ENCODE measurements around the gene POGLUT3. TPM values are rescaled to one million over a fixed set of nuclear protein-coding genes. Genes with fewer than 3 reads are reported as not detected.

Gene POGLUT3
- total and polyA plus RNA-seq, 2 of the 8 experiments (the other 6 are each of a cell fraction or from before 2014, with no cell fraction given) = 4.7 to 17.4 TPM

DNA sequence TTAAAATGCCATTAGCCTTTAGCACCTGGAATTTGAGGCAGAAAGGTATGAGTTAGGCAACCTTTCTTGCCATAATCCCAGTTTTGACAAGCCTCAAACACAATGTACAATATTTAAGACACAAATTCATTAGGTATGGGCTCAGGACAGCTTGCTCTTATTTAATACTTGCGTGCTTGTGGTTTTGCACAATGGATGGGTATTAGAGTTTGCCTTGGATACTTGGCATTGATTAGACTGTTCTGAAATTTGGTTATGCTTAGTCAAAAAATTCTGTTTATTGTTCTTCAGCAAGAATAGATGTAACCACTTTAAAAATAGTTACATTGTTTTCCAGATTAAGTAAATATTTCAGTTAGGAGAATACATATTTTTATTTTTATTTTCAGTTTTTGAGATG is 25.5 kb downstream of the POGLUT3 start:
- no peak overlapping the region for H3K9ac ChIP-seq (replicated peaks in 1 of 4; ENCODE audit: extremely low read depth in 1 of 4, low read depth in 3 of 4, low read length in 3 of 4)
- no peaks in the 10 kb centered on the region; a peak in 1 of 7 replicates for H3K4me1 ChIP-seq (replicated peaks in 1 of 4; ENCODE audit: control insufficient read depth in 3 of 4, insufficient read depth in 4 of 4, low read length in 3 of 4)
- H3K4me3 ChIP-seq (ENCODE audit: extremely low read depth in 1 of 4, insufficient read depth in 2 of 4, low read depth in 3 of 4, low read length in 4 of 4) = no peak overlapping the region
- POLR2A ChIA-PET (ENCODE audit: partially characterized antibody) = no interaction called here
- peaks cover 0 to 6% (median 1%) of the 10 kb centered on the region in 4 experiments; a peak in 4 of 8 replicates for H3K36me3 ChIP-seq (ENCODE audit: control insufficient read depth in 2 of 4, insufficient read depth in 4 of 4, low read length in 3 of 4)
- no peak overlapping the region for H2BK12ac ChIP-seq (ENCODE audit: low read depth, low read length)
- no peak overlapping the region for H3K18ac ChIP-seq (ENCODE audit: extremely low read depth, low read length)
- H3K23ac ChIP-seq (ENCODE audit: insufficient read length) = no peak overlapping the region
- H3K14ac ChIP-seq (ENCODE audit: insufficient read length) = no peak overlapping the region
- H3K9me3 ChIP-seq (ENCODE audit: insufficient read depth in 2 of 2, low read depth in 1 of 2, low read length in 1 of 2) = no peaks in the 10 kb centered on the region
- H3K23me2 ChIP-seq (ENCODE audit: low read depth, low read length) = no peaks in the 10 kb centered on the region
- no peak overlapping the region for H3K4me2 ChIP-seq (ENCODE audit: insufficient read depth in 1 of 2, low read depth in 2 of 2, low read length in 2 of 2)
- no peak overlapping the region for H2AFZ ChIP-seq (ENCODE audit: low read length)
- no peaks in the 10 kb centered on the region for H4K20me1 ChIP-seq (replicated peaks in 1 of 2; ENCODE audit: control insufficient read depth in 1 of 2, insufficient read depth in 2 of 2, low read length in 2 of 2)
- no peak overlapping the region for H2BK120ac ChIP-seq (replicated peaks; ENCODE audit: low read depth, low read length)
- CTCF ChIA-PET (ENCODE audit: partially characterized antibody) = no interaction called here
- no peak overlapping the region for H4K8ac ChIP-seq (ENCODE audit: extremely low read depth, insufficient read depth, low read length)
- WGBS, 2 experiments (ENCODE audit: extremely low coverage in 1 of 2, insufficient coverage in 1 of 2, insufficient read length in 1 of 2, insufficient replicate concordance in 2 of 2, low coverage in 1 of 2, low lambda C conversion rate in 2 of 2, missing lambda C conversion rate in 1 of 2) = 100% methylated on average over 1 of the region's 1 CpG; no CpG with 5 or more reads in 1 of the 2 experiments
- no peak overlapping the region for H4K5ac ChIP-seq (ENCODE audit: insufficient read length, low read depth, low read length)
- no peak overlapping the region for H2BK5ac ChIP-seq (ENCODE audit: low read depth, low read length)
- H3K79me2 ChIP-seq (ENCODE audit: control insufficient read depth in 1 of 2, insufficient read depth in 2 of 2, low read length in 2 of 2) = no peaks in the 10 kb centered on the region
- H3K56ac ChIP-seq (replicated peaks; ENCODE audit: insufficient read length, low read depth, low read length) = no peak overlapping the region
- no peak overlapping the region for H3K27ac ChIP-seq (ENCODE audit: low read depth, low read length)
- no peaks in the 10 kb centered on the region for H3K27me3 ChIP-seq (replicated peaks in 1 of 4; ENCODE audit: control insufficient read depth in 3 of 4, extremely low read depth in 1 of 4, insufficient read depth in 3 of 4, low read length in 3 of 4)
- no peaks in the 10 kb centered on the region for H3K79me1 ChIP-seq (ENCODE audit: low read depth, low read length)
- H2AK5ac ChIP-seq (ENCODE audit: low read depth, low read length) = no peak overlapping the region
- DNase-seq (ENCODE audit: low read depth in 1 of 2, low spot score in 2 of 2) = no peak
- H4K91ac ChIP-seq (replicated peaks; ENCODE audit: insufficient read length, low read length) = no peak overlapping the region
- no peak overlapping the region for H2BK15ac ChIP-seq (ENCODE audit: low read length)
- H2BK20ac ChIP-seq (ENCODE audit: low read length) = no peak overlapping the region
- H3K4ac ChIP-seq (replicated peaks; ENCODE audit: insufficient read length, low read depth, low read length) = no peak overlapping the region
- no peak for FAIRE-seq
- no peak for TF ChIP-seq JUN (IDR thresholded peaks at IDR 0.05; ENCODE audit: low read depth, low read length)
- no peak for TF ChIP-seq FOSL1 (IDR thresholded peaks at IDR 0.05; ENCODE audit: insufficient read depth, low read depth, low read length)
- no peak for TF ChIP-seq PHF8 (conservative IDR thresholded peaks at IDR 0.05; ENCODE audit: low read depth, low read length)
- TF ChIP-seq EZH2 (IDR thresholded peaks at IDR 0.05; ENCODE audit: low read depth, low read length, severe bottlenecking) = no peak
- no peak for TF ChIP-seq ZNF274 (IDR thresholded peaks at IDR 0.05; ENCODE audit: borderline replicate concordance, extremely low read depth, low read length)
- TF ChIP-seq TAF1 (IDR thresholded peaks at IDR 0.05; ENCODE audit: low read depth, low read length) = no peak
- no peak for TF ChIP-seq YY1 (IDR thresholded peaks at IDR 0.05; ENCODE audit: low read depth, low read length)
- no peak for TF ChIP-seq CEBPB (IDR thresholded peaks at IDR 0.05; ENCODE audit: low read depth, low read length)
- no peak for TF ChIP-seq CBX8 (IDR thresholded peaks at IDR 0.05; ENCODE audit: borderline replicate concordance, low read depth, low read length)
- no peak for TF ChIP-seq TBP (IDR thresholded peaks at IDR 0.05; ENCODE audit: low read depth, low read length)
- no peak for TF ChIP-seq HDAC2 (IDR thresholded peaks at IDR 0.05; ENCODE audit: borderline replicate concordance in 1 of 2, low read depth in 2 of 2, low read length in 2 of 2)
- TF ChIP-seq SIN3A (conservative IDR thresholded peaks at IDR 0.05 in 1 of 2, IDR thresholded peaks at IDR 0.05 in 1 of 2; ENCODE audit: low read depth in 1 of 2, low read length in 2 of 2) = no peak
- TF ChIP-seq NANOG (IDR thresholded peaks at IDR 0.05; ENCODE audit: insufficient read depth, low read depth, low read length, poor library complexity, severe bottlenecking) = no peak
- no peak for TF ChIP-seq CTBP2 (IDR thresholded peaks at IDR 0.05; ENCODE audit: borderline replicate concordance, insufficient read depth, insufficient read length, low read length)
